GM18868 (cell line): ENCODE measurements around the gene TUBG2.
A peak's percentile ranks its signal among the peaks of the same experiment; 100 is the strongest.

ENCODE experiments used
- ATAC-seq: cut with Tn5 transposase; IDR thresholded peaks from one replicate; pipeline ENCODE4 v1.9.1; 2021; ENCODE audit warnings: mild to moderate bottlenecking, moderate library complexity; ENCODE audit not compliant: unreplicated experiment

Gene TUBG2

GRCh38 chr17:42695500-42695899 lies 36.4 kb downstream of the TUBG2 start:
- no peak for ATAC-seq

DNA sequence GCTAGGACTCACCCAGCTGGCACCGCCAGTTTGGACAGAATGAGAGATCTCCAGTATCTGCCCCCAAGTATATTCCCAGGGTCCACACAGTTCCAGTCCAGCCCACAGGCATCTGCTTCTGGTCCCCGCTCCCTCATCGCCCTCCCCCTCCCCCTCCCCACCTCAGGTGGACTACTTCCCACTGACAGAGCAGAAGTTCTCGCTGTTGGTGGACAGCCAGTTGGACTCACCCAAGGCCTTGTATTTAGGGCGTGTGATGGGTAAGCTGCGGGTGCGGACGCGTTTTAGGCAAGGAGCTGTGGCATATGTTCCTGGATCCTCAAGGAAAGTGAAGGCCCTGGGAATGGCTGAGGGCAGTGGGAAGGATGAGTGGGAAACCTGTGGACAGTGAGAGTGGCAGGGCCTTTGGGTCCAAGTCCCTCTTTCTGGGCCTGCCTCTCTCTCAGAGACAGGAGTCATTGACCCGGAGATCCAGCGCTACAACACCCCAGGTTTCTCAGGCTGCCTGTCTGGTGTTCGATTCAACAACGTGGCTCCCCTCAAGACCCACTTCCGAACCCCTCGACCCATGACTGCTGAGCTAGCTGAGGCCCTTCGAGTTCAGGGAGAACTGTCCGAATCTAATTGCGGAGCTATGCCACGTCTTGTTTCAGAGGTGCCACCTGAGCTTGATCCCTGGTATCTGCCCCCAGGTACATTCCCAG lies 38.2 kb downstream of the TUBG2 start:
- ATAC-seq = no peak

DNA sequence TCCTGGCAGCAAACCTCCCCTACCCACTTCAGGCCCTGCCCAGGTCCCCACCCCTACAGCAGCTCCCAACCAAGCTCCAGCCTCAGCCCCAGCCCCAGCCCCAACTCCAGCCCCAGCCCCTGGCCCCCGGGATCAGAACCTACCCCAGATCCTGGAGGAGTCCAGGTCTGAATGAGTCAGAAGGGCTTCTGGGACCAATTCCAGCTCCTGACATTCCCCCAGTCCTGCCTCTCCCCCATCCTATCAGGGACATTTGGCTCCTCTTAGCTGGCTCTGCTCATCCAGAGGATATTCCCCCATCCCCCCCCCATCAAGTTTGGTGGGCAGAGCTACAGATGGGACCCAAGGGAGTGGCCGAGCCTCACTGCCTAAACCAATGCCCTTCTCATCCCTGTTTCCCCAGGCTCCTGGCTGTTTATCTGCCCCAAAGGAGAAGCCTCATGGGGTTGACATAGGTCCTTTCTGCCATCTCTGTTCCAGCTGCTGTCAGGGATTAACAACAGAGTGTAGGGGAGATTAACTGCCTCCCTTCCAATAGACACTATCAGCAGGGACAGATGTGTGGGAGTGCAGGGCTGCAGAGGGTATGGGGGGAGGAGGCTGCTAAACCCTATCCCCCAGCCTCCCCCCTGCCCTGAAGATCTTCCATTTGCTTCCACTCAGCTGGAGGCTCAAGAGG lies 39.8 kb downstream of the TUBG2 start:
- ATAC-seq = no peak

GRCh38 chr17:42699415-42699740 lies 40.3 kb downstream of the TUBG2 start:
- ATAC-seq = no peak

GRCh38 chr17:42700586-42701289 lies 41.7 kb downstream of the TUBG2 start:
- no peak for ATAC-seq

DNA sequence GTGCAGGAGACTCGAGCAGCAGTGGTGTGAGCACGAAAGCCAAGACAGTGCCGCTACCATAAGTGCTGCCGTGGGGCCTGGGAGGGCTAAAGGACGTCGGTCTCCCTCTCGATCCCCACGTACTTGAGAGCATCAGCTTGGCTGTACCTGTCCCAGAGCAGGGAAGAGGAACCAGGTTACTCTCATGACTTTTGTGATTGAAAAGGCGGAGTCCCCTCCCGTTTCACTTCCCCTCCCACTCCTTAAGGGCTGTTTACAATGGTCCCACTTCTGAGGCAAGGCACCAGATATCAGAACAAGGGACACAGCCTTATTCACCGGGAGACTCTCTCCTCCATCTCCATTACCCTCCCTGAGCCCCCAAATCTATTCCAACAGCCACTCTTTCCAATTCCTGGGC lies 43.4 kb downstream of the TUBG2 start:
- ATAC-seq = no peak

- ATAC-seq = no peak
These were observed 45.4 kb downstream of the TUBG2 start for GRCh38 chr17:42704490-42704836.

GRCh38 chr17:42704837-42705494 lies 45.9 kb downstream of the TUBG2 start:
- ATAC-seq = peak; percentile 80

- no peak for ATAC-seq
These were observed 47.6 kb downstream of the TUBG2 start for GRCh38 chr17:42706732-42707131.

- ATAC-seq = no peak
These were observed 49.5 kb downstream of the TUBG2 start for GRCh38 chr17:42708588-42708987.

- ATAC-seq = no peak
These were observed 50.5 kb downstream of the TUBG2 start for GRCh38 chr17:42709561-42709960.
